Astrocyte (in vitro differentiated cells and primary cell): ENCODE measurements around the gene PIK3R4.

Source experiments
- CTCF ChIP-seq: IDR thresholded peaks from 2 replicates; pipeline ENCODE4 v1.5.1; 2011; ENCODE audit warnings: low read depth, mild to moderate bottlenecking, inconsistent platforms, low read length, moderate library complexity; ENCODE audit not compliant: insufficient read depth
- EZH2 ChIP-seq: IDR thresholded peaks from 2 replicates; pipeline ENCODE4 v1.6.1; 2012; ENCODE audit warnings: mild to moderate bottlenecking, low read length, inconsistent platforms; ENCODE audit not compliant: insufficient read depth

GRCh38 chr3:130648293-130648692 lies 98.3 kb downstream of the PIK3R4 start:
- TF ChIP-seq CTCF (no peak), EZH2 (no peak)
